HG03432 (cell line): ENCODE results near the gene DDX3Y.

Experiments
- ATAC-seq: cut with Tn5 transposase; IDR thresholded peaks from one replicate; pipeline ENCODE4 v1.9.1; 2021; ENCODE audit warnings: mild to moderate bottlenecking, moderate library complexity; ENCODE audit not compliant: unreplicated experiment

The DDX3Y gene

GRCh38 chrY:12904618-12905516 is at the start of gene DDX3Y:
DDX3Y (plus strand) TSS chrY:12904868; CDS start chrY:12904937, 69 bp downstream.
- ATAC-seq = peak; percentile 89

DNA sequence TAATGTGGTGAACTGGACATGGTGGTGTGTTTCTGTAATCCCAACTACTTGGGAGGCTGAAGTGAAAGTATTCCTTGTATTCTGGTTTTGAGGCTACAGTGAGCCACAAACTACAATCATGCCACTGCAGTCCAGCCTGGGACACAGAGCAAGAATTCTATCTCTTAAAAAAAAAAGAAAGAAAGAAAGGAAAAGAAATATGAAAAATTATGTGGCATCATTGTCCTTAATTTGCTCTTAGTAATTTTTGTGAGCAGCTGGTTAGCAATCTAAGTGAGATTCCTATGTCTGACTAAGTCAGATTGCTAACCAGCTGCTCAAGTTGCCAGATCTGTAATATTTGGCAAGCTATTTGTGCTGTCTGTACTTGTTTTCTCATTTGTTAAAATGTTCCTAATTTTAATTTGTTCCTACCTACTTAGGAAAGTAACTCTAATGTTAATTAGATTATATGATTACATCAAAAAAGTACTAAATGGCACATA is 48.8 kb upstream of the DDX3Y start:
- no peak for ATAC-seq

- no peak for ATAC-seq
Observed at GRCh38 chrY:12867960-12868359, 36.7 kb upstream of the DDX3Y start.

DNA sequence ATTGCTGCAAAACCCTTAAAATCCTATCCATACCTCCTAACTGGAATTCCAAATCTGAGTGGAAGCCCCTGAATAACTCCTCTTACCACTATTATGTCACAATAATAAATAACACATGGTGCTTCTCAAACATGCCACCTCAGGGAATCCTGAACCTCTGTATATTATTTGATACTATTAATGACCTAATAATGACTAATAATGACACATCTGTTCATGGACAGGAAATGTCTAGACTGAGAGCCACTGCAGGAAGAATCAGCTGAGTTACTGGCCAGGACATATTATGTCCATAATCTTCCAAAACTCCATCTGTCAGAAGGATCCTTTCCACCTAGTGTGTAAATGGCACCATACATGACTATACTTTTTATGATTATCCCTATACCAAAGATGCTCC is 7.7 kb upstream of the DDX3Y start:
- ATAC-seq = no peak

DNA sequence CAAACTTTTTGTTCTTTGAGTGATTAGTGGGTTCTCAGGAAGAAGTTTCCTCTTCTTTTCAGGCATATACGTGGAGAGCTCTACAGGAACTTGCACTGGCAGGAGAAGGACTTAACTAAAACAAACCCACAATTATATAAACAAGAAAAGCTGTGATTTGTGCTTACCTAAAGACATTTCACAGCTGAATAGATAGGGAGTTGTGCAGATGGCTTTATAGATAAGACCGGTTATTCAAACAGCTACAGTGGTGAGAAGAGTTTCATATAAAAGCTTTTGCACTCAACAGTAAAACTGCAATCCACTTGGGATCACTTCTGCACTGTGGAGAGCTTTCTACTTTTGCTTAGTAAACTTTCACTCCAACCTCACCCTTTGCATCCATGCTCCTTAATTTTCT is 6.1 kb upstream of the DDX3Y start:
- ATAC-seq = no peak

GRCh38 chrY:12905517-12905872 is 827 bp downstream of the DDX3Y start:
- ATAC-seq = peak; percentile 57

GRCh38 chrY:12905895-12906294 is 1.2 kb downstream of the DDX3Y start:
- ATAC-seq = no peak

DNA sequence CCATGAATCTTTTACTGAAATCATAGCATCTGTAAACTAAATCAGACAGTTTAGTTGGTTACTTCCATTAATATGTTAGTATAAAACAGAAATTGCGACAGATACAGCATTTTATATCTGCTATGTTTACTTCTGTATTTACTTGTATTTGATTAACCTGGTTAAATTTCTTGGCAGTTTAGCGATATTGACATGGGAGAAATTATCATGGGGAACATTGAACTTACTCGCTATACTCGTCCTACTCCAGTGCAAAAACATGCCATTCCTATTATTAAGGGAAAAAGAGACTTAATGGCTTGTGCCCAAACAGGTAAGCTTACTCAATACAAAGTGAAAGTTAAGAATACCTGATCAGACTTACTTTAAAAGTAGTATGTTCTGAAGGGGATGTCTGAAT is 8.9 kb downstream of the DDX3Y start:
- no peak for ATAC-seq

GRCh38 chrY:12928043-12928442 is 23.4 kb downstream of the DDX3Y start:
- no peak for ATAC-seq

DNA sequence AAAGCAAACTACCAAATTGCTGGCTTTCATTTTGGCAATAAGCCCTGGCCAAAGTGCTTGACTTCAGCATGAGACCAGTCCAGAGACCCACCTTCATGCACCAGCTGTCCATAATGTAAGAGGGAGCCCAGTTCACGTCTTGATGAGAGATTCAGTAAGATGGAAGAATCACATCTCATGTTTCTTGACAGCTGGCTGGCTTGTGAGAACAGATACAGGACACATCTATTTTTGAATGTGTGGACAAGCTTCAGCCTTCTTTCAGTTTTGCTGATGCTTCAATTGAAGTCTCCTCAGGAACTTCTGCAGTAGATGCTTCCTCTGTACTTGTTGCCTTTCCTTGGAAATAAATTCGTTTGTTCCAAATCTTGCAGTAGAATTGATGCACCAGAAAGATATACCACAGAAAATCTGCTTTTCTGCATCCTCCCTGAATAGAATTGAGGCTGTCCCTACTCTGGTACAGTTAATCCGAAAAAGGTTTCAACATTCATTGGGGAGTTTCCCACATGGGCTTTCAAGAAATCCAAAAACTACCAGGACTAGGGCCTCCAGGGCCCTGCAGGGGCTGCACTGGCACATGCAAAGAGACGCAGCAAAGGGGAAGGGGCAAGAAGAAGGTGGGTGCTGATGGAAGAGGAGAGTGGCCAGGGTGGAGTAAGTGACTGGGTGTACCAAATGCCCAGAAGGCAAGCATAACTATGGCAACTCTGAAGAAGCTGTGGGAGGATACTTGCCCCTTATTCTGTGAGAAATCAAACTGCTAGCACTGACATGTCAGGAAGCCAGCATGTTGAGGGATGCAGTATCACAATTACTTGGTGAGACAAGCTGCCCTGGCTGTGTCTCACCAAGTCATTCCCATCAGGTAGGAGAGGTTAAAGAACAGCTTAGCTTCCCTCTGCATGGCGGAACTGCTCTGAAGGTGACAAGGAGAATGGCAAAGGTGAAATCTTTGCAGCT is 37.3 kb downstream of the DDX3Y start:
- ATAC-seq = peak; percentile 74
